GM21717 (cell line): ENCODE data around the gene OLFM1.
"Not testable (repeated sequence)": the region's sequence is repeated elsewhere in the genome, so short reads cannot be mapped to it uniquely, and the experiment has no call there.

Experiments
- ATAC-seq: cut with Tn5 transposase; IDR thresholded peaks from one replicate; pipeline ENCODE4 v1.9.1; 2021; ENCODE audit warnings: mild to moderate bottlenecking, moderate library complexity; ENCODE audit not compliant: unreplicated experiment

OLFM1 gene

DNA sequence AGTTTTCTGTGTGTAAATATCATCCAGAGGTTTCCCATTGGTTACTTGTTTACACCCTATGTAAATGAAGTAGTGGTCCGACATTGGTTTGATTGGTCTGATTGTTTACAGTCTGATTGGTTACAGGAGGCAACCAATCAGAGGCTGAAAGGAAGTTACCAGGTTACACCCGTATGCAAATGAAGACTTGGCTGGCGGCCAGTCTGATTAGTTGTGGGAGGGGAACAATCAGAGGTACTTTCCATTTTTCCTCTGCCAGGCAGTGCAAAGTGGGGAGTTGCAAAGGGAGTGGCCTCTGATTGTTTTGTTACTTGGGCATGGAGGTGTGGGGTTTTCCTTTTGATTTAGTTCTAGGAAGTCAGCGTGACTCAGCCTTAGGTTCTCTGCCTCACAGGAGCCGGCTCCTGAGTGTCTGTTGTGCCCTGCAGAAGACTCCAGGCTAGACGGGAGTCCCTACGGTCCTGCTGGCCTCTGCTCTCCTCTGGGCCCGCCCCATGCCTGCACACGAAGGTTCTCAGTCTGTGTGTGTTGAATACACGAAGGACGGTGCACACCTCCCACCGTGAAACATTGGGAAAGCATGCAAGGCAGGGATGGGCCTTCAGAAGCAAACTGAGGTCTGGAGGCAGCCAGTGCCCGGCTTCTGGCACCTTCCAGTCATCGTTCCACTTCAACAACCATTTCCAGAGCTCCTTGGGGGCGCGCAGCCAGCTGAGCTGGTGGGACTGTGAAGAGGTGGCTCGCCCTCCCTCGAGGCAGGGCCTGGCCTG is 42.9 kb downstream of the OLFM1 start:
- no peak for ATAC-seq

DNA sequence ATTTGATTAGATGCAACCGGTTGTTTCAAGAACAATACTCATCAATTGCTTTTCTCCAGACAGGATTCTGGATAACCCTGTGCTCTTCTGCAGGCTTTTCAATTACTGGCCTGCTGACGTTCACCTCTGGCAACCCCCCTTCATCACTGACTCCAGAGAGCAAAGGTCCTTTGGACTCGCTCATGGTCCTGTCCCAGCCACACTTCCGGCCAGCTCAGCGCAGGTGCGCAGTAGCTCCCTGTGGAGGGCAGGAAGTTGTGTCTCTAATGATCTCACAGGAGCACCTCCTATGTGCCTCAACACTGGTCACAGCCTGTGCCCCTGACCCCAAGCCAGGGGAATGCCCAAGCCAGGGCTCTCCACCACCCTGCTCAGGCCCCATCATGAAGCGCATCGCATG is 44.0 kb downstream of the OLFM1 start:
- ATAC-seq, result no peak

DNA sequence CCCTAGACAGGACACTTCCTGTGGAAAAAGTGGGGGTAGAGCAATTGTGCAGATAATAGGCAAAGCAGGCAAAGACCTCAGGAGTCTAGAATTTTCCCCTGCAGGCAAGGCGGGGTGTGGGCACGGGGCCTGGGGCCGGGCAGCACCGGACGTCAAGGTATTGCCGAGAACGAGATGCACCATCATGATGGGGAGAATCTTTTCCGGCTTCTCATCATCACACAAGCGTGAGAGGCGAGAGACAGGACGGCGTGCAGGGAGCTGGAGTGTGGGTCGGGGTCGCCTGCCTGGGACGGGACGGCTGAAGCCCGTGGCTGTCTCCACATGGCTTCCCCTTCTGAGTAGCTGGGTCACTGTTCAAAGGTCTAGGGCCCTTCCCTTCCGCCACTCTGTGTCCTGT is 44.5 kb downstream of the OLFM1 start:
- ATAC-seq, result no peak

DNA sequence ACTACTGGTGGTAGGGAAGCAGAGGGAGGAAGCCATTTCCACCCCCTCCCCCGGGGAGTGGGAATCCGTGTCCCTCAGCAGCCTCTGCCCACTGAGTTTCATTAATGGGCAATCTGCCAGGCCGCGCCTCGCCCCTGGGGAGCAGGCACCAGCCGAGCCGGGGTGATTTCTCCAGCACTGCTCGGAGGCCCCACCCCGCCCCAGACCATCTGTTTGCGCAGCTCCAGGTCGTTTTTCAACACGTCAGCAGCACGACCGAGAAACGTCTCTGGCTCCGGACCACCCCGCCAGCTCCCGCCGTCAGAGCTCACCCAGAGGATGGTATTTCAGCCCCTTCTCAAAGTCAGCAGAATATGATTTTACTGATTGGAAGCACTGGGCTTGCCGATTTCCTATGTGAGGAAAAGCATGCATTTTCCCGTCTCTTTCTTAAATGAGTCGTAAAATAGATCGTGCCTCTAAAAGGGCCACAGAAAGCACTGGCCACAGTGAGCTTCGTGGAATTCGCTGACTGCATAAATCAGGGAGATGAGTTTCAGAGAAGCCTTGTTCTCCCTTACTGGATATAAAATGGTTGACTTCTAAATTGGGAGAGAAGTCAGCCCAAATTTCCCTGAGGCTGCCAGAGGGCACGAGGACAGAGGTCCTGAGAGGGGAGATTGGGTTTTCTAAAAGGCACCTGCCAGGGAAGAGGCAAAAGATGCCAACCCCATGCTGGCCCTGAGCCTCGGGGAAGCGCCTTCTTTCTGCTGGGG is 47.0 kb downstream of the OLFM1 start:
- ATAC-seq, result no peak

DNA sequence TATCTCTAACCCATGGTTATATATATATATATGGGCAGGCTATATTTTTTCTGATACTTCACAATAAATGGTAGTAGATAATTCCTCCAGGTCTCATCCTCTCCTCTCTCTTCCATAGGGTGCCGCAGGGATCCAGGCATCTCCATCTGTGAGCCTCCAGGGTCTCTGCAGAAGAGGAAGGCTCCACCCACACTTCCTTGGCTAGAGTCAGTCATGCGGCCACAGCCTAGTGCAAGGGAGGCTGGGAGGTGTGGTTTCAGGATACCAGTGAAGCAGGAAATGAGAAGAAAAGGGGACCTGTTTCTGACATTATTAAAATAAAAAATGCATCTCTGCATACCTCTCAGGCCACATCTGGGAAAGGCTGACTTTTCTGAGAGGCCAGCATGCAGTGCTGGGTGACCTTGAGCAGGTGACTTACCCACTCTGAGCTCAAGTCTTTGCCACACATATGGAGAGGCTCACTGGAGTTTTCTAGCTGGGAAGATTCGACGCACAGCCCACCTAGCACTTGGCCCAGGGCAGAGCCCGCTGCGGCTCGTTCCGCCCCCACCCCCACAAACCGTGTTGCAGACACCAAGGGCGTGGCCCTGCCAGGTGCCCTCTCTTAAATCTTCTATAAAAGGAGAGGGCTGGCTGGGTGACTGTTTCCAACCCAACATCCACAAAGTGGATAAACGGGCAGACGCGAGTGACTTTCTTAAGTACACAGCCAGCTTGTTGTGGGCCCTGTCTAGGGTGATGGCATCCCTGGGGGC is 47.9 kb downstream of the OLFM1 start:
- no peak for ATAC-seq

DNA sequence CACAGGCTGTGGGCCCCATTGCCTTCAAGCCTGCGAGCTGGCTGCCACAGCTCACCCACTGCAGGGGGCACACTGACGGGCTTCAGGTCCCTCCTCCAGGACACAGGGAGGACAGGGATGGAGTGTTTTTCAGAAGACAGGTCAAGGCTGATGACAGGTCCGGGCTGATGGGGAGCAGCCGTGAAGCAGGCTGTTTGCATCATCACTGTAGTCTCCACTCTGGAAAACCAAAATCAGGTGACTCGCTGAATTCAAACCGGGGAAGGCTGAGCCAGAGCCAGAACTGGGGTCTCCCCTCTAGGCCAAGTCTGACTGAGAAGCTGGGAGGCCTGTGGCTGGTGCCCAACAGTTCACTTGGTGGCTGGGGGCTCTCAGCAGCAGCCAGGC is 48.5 kb downstream of the OLFM1 start:
- no peak for ATAC-seq

DNA sequence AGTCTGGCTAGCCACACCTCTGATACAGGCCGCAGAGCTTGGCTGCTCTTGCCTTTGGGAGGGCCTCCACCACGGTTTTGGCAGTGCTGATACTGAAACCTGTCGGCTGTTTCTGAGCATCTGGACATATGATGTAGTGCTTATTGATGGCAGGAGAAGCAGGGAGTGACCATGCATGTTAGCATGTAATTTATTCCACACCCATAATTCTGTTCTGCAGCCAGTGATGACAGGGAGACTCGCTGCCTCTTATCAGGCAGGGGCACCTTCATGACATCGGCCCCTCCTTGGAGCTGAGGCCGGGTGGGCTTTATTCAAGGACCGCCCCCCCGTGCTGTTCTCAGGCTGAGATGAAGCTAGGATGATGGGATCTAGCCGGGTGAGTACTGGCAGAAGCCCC is 49.0 kb downstream of the OLFM1 start:
- no peak for ATAC-seq

DNA sequence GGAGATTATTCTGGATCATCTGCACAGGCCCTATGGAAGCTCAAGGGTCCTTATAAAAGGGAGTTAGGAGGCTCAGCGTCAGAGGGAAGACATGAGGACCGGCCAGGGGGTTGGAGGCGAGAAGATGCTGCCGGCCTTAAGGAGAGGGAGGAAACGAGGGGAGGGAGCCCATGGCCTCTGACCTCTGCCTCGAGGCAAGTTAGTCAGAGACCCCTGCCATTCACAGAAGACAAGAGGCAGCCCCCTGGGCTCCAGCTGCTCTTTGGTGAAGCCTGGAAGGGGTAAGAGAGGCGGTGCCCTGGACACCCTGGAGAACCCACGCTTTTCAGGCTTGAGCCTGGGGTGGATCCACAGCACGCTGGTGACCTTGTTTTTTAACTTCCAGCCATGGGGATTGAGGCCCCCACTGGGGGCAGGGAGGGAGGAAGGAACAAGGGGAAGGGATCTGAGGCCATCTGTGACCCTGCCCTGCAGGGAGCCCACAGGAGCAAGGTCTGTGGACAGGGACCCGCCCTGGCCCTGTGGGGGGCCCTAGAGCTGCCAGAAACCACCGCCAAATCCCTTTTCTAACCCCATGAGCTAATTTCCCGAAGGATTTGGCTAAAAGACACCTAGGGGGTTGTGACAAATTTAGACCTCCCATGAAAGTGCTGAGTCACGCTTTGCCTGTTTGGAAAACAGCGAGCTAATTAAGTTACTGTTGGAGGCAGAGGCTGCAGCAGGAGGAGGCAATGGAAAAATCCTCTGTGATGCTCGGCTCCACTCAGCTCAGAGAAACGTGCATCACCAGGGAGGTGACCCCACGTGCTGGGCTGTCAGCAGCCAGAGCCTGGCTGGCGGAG is 49.7 kb downstream of the OLFM1 start:
- ATAC-seq, result no peak

DNA sequence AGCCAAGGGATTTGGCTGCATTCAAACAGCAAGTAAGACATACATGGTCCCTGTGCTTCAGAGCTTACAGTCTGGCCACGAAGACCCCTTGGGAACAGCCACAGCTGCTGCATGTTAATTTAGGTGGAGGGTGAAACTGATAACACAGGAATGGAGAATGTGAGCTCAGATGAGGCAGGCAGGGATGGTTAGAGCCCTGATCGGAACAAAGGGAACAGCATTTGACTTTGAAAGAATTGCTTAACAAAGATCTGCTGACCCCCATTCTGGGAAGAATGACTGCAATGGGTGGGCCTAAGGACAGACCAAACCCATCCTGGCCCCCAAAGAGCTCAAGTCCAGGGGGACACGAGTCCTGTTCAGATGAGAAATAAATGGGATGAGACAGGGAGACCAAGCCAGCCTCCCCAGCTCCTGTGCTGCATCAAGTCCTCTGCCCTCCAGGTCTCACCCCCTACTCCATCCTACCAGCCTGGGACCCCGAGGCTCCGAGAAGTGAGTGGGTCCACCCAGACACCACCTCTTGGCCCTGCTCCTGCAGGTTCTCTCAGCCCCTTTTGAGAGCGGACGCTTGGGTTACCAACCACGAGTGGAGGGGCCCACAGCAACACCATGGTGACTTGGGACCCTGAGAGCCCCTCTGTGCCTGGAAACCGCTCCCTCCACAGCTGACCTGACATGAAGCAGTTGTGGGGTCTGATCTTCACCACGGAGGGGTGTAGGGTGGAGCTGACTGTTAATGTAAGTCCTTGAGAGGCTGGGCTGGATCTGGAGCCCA is 50.8 kb downstream of the OLFM1 start:
- ATAC-seq, result no peak

DNA sequence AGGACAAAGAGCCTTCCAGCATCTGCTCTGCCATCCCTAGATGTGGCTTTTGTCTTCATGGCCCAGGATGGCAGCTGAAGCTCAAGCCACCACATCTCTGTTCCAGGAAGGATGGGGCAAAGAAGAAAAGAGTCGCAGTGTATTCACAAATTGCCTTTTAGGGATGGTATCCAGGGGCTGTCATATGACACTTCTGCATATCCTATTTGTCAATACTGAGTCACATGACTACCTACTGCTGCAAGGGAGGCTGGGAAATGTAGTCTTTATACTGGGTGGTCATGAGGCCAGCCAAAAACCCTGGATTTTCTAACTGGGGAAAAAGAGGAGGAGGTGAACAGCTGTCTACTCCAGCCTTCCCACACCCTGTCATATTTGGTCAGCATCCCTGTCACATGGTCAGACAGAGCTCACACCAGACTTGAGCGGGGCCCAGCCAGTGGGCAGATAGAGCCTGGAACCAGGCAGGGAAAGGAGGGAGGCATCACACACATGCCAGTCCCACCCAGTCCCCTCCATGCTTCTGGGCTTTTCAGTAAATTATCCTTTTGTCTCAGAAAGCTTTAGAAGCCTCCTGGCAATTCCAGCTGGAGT is 52.0 kb downstream of the OLFM1 start:
- ATAC-seq, result no peak

DNA sequence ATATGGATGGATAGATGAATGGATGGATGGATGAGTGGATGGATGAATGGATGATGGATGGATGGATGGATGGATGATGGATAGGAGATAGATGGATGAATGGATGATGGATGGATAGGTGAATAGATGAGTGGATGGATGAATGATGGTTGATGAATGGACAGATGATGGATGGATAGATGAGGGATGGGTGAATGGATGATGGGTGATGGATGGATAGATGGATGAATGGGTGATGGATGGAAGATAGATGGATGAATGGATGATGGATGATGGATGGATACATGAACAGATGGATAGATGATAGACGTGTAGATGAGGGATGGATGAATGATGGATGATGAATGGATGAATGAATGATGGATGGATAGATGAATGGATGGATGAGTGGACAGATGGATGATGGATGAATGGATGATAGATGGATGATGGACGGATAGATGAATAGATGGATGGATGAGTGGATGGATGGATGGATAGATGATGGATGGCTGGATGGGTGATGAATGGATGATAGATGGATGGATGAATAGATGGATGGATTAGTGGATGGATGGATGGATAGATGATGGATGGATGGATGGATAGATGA is 53.8 kb downstream of the OLFM1 start:
- ATAC-seq, result no peak

DNA sequence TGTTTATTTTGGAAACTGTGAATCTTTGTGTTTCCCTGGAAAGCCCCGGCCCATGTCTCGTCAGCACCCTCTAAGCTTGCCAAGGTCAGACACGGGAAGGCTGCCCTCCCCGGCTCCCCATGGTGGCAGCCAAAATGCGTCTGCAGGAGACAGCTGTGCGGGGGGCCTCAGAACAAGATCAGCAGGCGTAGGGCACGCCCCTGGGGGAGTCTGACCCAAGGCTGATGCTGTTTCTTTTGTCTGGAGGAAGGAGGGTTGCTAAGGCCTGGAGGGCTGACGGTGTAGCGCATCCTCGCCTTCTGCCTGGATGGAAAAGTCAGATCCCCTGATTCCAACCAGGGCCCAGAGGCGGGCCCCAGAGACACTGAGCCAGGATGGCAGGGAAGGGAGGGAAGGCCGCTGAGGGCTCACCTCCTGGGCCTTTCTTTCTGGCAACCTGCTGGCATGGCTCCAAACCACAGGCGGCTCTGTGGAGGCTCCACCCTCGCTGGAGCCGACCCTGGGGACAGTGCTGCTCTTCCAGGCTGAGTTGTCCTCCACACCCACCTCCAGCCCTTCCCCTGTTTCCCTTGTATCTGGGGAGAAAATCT is 57.2 kb downstream of the OLFM1 start:
- ATAC-seq, result no peak

DNA sequence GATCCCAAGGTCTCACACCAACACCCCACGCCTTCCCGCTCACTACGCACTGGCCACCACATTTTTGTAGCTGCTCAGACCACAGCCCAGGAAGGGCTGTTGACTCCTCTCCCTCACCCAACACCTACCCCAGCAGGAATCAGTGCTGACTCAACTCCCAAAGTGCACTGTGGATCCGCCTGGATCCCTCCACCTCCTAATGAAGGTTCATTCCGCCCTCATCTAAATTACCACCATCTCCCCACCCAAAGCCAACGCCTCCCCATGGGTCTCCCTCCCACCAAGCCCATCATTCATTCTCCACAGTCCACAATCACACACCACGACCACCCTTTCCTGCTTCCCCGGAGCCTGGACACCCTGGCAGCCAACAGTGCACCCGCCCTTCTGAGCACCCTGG is 57.8 kb downstream of the OLFM1 start:
- ATAC-seq, result no peak

DNA sequence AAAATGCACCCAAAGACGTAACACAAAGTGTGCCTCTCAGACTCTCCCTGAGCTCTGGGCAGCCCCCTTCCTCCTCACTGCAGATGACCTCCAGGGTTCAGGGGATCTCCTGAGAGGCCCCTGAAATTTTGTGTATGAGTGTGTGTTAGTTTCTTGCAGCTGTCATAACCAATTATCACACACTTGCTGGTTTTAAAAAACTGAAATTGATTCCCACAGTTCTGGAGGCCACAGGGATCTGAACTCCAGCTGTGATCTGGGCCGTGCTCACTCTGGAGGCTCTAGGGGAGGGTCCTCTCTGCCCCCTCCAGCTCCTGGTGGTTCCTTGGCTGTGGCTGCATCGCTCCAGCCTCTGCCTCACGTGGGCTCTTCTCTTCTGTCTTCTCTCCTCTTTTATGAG is 58.8 kb downstream of the OLFM1 start:
- ATAC-seq, result no peak

DNA sequence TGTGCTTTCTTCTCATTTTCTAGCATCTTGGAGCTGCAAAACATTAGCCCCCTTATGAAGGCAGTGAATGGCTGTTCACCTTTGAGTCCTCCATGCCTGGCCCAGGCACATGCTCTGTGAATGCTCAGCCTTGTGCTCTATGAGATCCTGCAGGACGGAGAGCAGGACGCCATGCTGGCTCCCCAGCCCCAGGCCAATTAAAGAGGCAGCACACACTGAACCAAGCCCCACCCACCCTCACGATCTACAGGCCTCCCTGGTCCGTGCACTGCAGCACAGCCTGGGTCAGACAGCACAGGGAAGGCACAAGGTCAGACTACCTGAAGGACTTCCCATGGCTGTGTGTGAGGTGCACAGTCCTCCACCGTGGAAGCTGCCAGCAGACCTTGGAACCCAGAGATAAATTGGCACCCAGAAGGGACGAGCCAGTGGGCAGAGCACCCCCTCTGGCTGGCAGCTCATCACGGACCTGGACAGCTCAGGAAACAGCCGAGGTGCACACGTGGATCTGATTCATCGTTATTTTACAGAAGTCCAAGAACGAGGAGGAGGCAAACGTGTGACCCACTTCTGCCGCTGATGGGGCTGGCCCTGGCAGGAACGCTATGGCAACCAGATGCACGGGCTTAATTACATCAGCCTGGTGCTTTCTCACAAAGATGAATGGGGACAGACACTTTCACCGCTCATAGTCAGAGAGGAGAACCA is 59.5 kb downstream of the OLFM1 start:
- no peak for ATAC-seq

DNA sequence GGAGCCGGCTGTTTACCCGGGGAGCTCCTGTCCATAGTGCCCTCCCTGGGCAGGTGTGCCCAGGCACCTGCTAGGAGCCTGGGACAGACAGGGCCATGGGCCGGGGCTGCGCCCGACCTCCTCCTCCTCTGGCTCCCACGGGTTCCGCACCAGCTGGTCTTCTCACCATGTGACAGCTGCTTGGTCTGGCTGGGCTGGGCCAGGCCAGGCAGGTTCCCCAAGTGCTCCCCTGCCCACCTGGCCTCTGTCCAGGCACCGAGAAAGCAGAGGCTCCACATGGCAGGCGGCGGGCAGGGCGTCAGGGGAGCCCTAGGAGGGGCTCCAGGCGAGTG is 60.0 kb downstream of the OLFM1 start:
- no peak for ATAC-seq

DNA sequence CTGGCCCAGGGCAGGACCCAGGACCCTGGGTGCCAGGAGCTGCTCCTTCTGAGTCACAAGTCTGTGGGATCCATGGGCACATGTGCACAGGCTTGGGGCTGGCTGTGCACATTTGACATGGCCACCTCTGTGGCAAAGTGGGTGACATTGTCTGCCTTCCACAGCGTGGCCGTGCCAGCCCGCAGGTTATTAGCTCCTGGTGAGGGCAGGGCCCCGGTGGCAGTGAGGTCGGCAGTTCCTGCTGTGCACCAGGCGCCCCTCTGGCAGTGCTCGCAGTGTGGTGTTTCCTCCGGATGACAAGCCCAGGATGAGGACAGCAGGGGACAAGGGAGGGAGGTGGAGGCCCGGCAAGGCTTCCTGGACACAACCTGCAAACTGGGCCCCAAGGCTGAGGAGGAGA is 60.5 kb downstream of the OLFM1 start:
- ATAC-seq, result no peak

DNA sequence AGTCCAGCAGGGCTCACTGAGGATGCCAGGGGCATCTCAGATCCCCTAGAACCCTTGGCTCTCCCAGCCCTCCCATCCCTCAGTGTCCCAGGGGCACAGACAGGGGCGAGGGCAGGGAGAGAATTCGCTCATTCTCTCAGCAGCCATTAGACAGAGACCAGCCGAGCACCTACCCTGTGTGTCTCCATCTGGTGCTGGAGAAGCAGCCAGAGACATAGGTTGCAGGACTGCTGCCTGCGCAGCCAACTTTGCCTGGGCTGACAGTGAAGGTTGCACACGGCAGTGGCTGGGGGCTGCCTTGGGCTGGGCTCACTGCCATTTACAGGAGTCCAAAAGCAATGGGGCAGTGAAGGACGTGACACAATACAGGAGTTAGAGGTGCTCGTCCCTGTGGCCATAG is 60.9 kb downstream of the OLFM1 start:
- ATAC-seq, result no peak

DNA sequence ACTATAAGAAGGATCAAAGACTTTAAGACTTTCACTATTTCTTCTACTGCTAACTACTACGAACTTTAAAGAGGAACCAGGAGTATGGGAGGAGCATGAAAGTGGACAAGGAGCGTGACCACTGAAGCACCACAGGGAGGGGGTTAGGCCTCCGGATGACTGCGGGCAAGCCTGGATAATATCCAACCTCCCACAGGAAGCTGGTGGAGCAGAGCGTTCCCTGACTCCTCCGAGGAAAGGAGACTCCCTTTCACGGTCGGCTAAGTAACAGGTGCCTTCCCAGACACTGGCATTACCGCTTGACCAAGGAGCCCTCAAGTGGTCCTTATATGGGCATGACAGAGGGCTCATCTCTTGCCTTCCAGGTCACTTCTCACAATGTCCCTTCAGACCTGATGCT is 62.4 kb downstream of the OLFM1 start:
- ATAC-seq, result not testable (repeated sequence)
